GM10266 (cell line): Measurements from ENCODE around the gene TCEANC.

ENCODE experiments used
- DNase-seq: peaks from one replicate; pipeline ENCODE4 v3.0.0; 2012; ENCODE audit errors: extremely low spot score
- CTCF ChIP-seq: IDR thresholded peaks from 2 replicates; pipeline ENCODE4 v1.5.1; 2012; ENCODE audit warnings: mild to moderate bottlenecking, low read depth; ENCODE audit not compliant: control insufficient read depth, insufficient read depth; ENCODE audit errors: missing control alignments

TCEANC gene

DNA sequence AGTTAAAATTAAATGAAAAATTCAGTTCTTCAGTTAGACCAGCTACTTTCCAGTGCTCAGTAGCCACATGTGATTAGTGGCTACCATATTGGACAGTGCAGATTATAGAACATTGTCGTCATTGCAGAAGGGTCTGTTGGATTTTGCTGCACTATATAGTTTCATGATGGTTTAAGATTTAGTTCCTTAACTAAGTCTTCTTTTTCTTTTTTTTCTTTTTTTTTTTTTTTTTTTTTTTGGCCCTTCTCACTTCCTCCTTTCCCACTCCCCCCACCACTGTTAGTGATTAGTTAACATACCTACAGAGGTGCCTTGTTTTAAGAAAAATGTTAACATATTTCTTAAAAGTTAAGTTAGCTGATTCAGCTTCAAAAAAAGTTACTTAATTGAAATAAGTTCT is 45.0 kb downstream of the TCEANC start:
- TF ChIP-seq CTCF = no peak
- no peak for DNase-seq

- no peak for TF ChIP-seq CTCF
- no peak for DNase-seq
Measured at GRCh38 chrX:13698432-13698831, 45.5 kb downstream of the TCEANC start.

DNA sequence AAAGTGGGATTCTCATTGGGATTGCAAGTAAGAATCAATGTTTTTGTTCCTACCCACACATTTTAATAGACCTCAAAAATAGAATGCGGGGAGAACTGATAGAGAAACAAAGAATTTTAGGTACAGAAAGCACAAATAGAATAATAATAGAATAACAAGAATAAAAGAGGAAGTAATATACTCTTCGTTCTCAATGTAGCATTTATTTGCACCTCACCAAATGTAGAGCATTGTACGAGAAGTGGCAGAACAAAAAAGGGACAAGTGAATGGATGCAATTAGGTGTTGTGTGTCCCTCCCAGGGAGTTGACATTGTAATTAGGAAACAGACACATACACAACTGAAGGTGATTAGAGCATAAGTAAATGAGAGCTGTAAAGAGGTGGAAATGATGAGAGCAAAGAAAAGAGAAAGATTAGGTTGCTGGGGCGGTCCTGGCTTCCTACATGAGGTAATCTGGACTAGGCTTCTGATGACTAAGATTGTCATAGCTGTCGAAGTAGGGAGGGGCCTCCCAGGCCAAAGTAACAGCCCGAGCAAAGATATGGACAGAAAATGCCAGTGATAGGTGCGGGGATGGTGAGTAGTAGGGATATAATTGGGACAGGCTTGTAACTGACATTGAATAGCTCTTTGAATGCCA is 46.4 kb downstream of the TCEANC start:
- DNase-seq = peak; percentile 48
- no peak for TF ChIP-seq CTCF

- no peak for TF ChIP-seq CTCF
- DNase-seq = no peak
Measured at GRCh38 chrX:13700380-13700779, 47.4 kb downstream of the TCEANC start.

GRCh38 chrX:13702111-13702789 is 49.3 kb downstream of the TCEANC start:
- no peak for TF ChIP-seq CTCF
- DNase-seq = no peak

DNA sequence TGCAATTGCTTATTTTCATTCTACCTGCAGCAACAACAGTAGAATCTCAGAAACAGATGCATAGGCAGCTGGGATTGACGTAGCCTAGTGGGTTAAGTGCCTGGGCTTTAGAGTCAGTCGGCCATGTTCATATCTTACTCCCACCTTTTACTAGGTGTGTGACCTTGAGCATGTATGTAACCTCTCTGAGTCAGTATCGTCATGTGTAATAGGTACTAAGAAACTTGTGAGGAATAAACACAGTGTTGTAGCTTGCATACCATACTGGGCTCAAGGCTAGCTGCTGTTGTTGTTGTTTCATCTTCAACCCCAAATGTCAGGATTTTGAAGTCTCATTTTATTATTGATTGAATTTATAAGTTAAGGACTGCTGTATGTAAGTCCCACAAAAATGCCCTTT is 50.2 kb downstream of the TCEANC start:
- no peak for TF ChIP-seq CTCF
- no peak for DNase-seq

DNA sequence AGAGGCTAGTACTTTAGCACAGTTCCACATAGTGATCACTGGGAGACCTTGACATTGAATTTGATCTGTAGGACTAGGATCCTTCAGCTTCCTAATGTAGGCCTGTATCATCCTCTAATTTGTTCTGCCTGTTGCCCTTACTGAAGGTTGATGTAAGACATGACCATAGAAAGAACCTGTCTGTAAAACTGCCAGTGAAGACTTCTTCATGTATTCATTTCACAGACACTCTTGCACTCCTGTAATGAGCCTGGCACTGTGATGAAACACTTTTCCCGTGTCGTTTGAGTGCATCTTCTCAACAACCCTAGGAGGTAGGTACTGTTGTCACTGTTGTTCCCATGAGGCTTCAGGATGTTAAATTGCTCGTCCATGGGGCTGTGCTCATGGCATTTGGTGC is 50.6 kb downstream of the TCEANC start:
- no peak for TF ChIP-seq CTCF
- DNase-seq = no peak
